MM.1S (cell line): ENCODE data around the gene OSBPL1A.

ENCODE experiments used
- DNase-seq: peaks from one replicate; pipeline ENCODE4 v3.0.0-alpha.2; 2015
- H2AFZ ChIP-seq: fragments of 300-600 bp; sonication (generic); 2 replicates; pipeline ENCODE4 v1.6.0; 2016; ENCODE audit warnings: antibody characterized with exemption, low read length
- H3F3A ChIP-seq: fragments of 300-600 bp; sonication (generic); 2 replicates; pipeline ENCODE4 v1.6.1; 2016; ENCODE audit warnings: mild to moderate bottlenecking, antibody characterized with exemption, low read length, moderate library complexity, mixed read lengths; ENCODE audit not compliant: insufficient read depth
- H3K27ac ChIP-seq: fragments of 300-600 bp; sonication (generic); 2 replicates; pipeline ENCODE4 v1.5.1; 2016; ENCODE audit warnings: mild to moderate bottlenecking, low read length
- H3K27me3 ChIP-seq: fragments of 300-600 bp; sonication (generic); replicated peaks from 2 replicates; pipeline ENCODE4 v1.6.0; 2016; ENCODE audit warnings: low read length; ENCODE audit not compliant: insufficient read depth
- H3K36me3 ChIP-seq: fragments of 300-600 bp; sonication (generic); replicated peaks from 2 replicates; pipeline ENCODE4 v1.6.1; 2016; ENCODE audit warnings: mild to moderate bottlenecking, low read length, mixed read lengths; ENCODE audit not compliant: insufficient read depth
- H3K4me1 ChIP-seq: fragments of 300-600 bp; sonication (generic); 2 replicates; pipeline ENCODE4 v1.6.1; 2016; ENCODE audit warnings: low read length, mixed read lengths
- H3K4me2 ChIP-seq: fragments of 300-600 bp; sonication (generic); 2 replicates; pipeline ENCODE4 v1.6.0; 2016; ENCODE audit warnings: low read depth, low read length
- H3K4me3 ChIP-seq: fragments of 300-600 bp; sonication (generic); 2 replicates; pipeline ENCODE4 v1.5.1; 2016; ENCODE audit warnings: low read length, mixed read lengths
- H3K79me2 ChIP-seq: fragments of 300-600 bp; sonication (generic); 2 replicates; pipeline ENCODE4 v1.6.1; 2016; ENCODE audit warnings: mixed run types, low read length, mixed read lengths
- H3K9ac ChIP-seq: fragments of 300-600 bp; sonication (generic); 2 replicates; pipeline ENCODE4 v1.6.1; 2016; ENCODE audit warnings: low read length, mixed read lengths
- H3K9me2 ChIP-seq: fragments of 300-600 bp; sonication (generic); replicated peaks from 2 replicates; pipeline ENCODE4 v1.6.1; 2016; ENCODE audit warnings: mild to moderate bottlenecking, low read length, mixed read lengths; ENCODE audit not compliant: insufficient read depth
- H3K9me3 ChIP-seq: fragments of 300-600 bp; sonication (generic); replicated peaks from 2 replicates; pipeline ENCODE4 v1.6.1; 2016; ENCODE audit warnings: mild to moderate bottlenecking, low read length, mixed read lengths; ENCODE audit not compliant: insufficient read depth
- H4K20me1 ChIP-seq: fragments of 300-600 bp; sonication (generic); 2 replicates; pipeline ENCODE4 v1.6.1; 2016; ENCODE audit warnings: mild to moderate bottlenecking, low read length, moderate library complexity, mixed read lengths; ENCODE audit not compliant: insufficient read depth
- EZH2 ChIP-seq: fragments of 300-600 bp; sonication (generic); optimal IDR thresholded peaks from 2 replicates; pipeline ENCODE3; 2017; ENCODE audit warnings: low read depth, mild to moderate bottlenecking, antibody characterized with exemption, low read length, mixed read lengths
- EZH2phosphoT487 ChIP-seq: fragments of 300-600 bp; sonication (generic); IDR thresholded peaks from 2 replicates; pipeline ENCODE4 v1.6.1; 2018; ENCODE audit warnings: antibody characterized with exemption, low read length
- TF ChIP-seq, protein P1 (sequence below): fragments of 300-600 bp; sonication (generic); IDR thresholded peaks from 2 replicates; pipeline ENCODE4 v1.5.1; 2016; ENCODE audit warnings: antibody characterized with exemption, low read length, mixed read lengths

Gene OSBPL1A

DNA sequence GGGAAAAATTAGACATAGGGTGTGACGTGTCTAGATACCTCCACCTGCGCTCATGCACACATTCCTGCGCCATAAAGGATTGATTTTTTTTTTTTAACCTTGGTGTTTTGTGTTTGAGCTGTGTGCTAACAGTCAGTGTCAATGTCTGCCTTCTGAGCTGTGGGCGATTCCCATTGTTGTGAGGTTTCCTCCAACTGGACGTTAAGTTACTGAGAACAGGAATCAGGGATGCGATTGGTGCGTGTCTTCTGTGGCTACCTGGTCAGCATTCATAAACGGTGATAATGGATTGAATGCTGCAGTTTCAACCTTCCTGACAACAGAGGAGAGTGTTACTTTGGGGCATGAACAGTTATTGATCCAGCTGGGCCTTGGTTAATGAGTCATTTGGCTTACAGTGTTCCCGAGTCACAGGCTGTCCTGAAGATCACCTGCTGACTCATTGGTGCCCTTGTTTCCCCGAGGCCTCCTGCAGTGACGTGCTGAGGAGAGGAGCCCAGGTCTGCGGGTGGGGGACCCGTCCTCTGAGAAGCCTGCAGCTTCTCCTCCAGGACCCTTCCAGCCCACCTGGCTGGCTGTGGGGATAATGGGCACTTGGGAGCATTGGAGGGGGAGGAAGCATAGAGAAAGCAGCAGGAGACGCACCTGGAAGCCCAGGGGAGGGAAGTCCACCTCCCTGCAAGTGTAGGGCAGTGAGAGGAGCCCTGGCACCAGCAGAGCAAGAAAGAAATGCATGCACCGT lies 284.6 kb downstream of the OSBPL1A start:
- H3K4me2 ChIP-seq, result no peak overlapping the region
- no peak for DNase-seq

DNA sequence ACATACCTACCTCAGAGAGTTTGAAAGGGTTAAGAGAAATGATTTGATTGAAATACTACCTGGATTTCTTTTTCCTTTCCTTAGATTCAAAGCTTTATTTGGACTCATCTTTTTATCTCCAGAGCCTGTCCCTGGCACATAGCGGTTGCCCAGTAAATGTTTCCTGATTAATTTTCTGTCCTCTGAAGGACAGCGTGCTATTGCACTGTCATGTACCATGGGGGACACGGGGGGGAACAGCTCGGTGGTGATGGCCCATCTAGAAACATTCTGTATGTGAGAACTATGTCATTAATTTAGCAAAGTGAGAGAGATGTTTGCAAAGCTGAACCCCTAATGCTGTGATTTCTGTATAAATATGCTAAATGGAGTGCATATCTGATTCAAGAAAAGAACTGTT lies 285.2 kb downstream of the OSBPL1A start:
- DNase-seq, result no peak
- Histone ChIP-seq H3K9me2 (no peaks in the 10 kb centered on the region), H3K9ac (no peak overlapping the region), H3K36me3 (no peaks in the 10 kb centered on the region), H3K4me2 (no peak overlapping the region), H2AFZ (no peak overlapping the region), H4K20me1 (no peaks in the 10 kb centered on the region), H3F3A (no peaks in the 10 kb centered on the region), H3K27me3 (no peaks in the 10 kb centered on the region), H3K4me3 (no peak overlapping the region), H3K79me2 (no peaks in the 10 kb centered on the region), H3K27ac (no peak overlapping the region), H3K9me3 (no peaks in the 10 kb centered on the region), H3K4me1 (no peaks in the 10 kb centered on the region)
- TF ChIP-seq EZH2 (no peak), EZH2phosphoT487 (no peak)
- TF ChIP-seq, protein P1, sequence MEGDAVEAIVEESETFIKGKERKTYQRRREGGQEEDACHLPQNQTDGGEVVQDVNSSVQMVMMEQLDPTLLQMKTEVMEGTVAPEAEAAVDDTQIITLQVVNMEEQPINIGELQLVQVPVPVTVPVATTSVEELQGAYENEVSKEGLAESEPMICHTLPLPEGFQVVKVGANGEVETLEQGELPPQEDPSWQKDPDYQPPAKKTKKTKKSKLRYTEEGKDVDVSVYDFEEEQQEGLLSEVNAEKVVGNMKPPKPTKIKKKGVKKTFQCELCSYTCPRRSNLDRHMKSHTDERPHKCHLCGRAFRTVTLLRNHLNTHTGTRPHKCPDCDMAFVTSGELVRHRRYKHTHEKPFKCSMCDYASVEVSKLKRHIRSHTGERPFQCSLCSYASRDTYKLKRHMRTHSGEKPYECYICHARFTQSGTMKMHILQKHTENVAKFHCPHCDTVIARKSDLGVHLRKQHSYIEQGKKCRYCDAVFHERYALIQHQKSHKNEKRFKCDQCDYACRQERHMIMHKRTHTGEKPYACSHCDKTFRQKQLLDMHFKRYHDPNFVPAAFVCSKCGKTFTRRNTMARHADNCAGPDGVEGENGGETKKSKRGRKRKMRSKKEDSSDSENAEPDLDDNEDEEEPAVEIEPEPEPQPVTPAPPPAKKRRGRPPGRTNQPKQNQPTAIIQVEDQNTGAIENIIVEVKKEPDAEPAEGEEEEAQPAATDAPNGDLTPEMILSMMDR, result no peak

More for the DNA sequence above, 284.6 kb downstream of the OSBPL1A start:
- Histone ChIP-seq H3K9me2 (no peaks in the 10 kb centered on the region), H3K4me1 (no peaks in the 10 kb centered on the region), H3K27ac (no peak overlapping the region), H2AFZ (no peak overlapping the region), H3K9me3 (no peaks in the 10 kb centered on the region), H3K9ac (no peak overlapping the region), H3K27me3 (no peaks in the 10 kb centered on the region), H3F3A (no peaks in the 10 kb centered on the region), H3K79me2 (no peaks in the 10 kb centered on the region), H3K4me3 (no peak overlapping the region), H4K20me1 (no peaks in the 10 kb centered on the region), H3K36me3 (no peaks in the 10 kb centered on the region)
- TF ChIP-seq EZH2phosphoT487 (no peak), EZH2 (no peak)
- TF ChIP-seq, protein P1, result no peak
